Measurements from ENCODE around the gene HAND2. TPM values are rescaled to one million over a fixed set of nuclear protein-coding genes. Genes with fewer than 3 reads are reported as not detected.

Gene HAND2
- total RNA-seq, 4 donors from 2014 or later: 0.31 to 3.8 (median 1.8) TPM

DNA sequence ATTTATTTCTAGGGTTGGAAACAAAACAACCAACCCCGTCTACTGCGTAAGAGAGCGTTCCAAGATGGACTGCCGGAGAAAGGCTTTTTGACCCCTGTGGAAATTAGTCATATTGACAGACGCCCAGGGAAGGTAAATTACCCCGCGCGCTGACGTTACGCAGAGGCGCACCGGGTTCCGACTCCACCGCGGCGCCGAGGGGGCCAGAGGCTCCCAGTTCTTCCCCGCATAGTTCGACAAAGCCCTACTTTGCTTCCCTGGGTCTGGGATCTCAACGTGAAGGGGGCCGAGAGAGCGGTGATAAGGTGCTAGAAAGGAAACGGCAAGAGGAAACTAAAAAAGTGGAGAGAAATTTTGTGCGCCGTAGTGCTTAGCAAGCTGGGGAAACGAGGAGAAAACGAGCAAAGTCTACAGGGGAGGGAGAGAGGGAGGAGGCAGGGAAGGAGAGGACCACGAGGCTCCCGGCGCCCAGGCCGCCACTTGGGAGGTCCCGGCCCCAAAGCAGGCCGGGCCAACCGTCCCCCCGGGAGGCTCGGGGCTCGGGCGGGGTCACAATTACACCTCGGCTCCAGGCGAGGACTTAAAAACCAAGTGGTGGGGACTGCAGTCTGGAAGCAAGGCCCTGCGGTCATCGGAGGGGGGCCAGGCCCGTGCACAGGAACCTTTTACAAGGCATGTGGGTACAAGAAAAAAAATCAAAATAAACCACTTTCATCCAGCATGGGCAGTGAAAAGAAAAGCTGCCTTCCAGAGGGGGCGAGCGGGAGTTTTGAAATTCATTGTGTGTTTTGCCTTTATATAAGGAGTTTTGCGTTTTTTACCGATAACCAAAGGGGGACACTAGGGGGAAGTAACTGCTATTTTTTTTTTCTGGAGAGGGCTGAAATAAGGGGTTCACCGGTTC is 13.2 kb downstream of the HAND2 start:
- no peak for DNase-seq
- Histone ChIP-seq H3K4me1 (peaks cover 0 to 40% (median 25%) of the 10 kb centered on the region in 3 donors), H3K36me3 (no peaks in the 10 kb centered on the region), H3K27ac (no peak overlapping the region), H3K27me3 (peaks cover 21 to 100% (median 54%) of the 10 kb centered on the region in 4 donors), H3K4me3 (peak overlapping the region in 1 of 4 donors; percentile 23), H3K9me3 (no peaks in the 10 kb centered on the region)
- intact Hi-C loops (cut with DNase I): no loop called here
- TF ChIP-seq, protein P1, sequence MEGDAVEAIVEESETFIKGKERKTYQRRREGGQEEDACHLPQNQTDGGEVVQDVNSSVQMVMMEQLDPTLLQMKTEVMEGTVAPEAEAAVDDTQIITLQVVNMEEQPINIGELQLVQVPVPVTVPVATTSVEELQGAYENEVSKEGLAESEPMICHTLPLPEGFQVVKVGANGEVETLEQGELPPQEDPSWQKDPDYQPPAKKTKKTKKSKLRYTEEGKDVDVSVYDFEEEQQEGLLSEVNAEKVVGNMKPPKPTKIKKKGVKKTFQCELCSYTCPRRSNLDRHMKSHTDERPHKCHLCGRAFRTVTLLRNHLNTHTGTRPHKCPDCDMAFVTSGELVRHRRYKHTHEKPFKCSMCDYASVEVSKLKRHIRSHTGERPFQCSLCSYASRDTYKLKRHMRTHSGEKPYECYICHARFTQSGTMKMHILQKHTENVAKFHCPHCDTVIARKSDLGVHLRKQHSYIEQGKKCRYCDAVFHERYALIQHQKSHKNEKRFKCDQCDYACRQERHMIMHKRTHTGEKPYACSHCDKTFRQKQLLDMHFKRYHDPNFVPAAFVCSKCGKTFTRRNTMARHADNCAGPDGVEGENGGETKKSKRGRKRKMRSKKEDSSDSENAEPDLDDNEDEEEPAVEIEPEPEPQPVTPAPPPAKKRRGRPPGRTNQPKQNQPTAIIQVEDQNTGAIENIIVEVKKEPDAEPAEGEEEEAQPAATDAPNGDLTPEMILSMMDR (IDR thresholded peaks at IDR 0.05): no peak
- TF ChIP-seq POLR2A (IDR thresholded peaks at IDR 0.05): no peak
- 8 to 18% methylated on average over 41 to 48 of the region's 48 CpGs for WGBS, 2 donors

DNA sequence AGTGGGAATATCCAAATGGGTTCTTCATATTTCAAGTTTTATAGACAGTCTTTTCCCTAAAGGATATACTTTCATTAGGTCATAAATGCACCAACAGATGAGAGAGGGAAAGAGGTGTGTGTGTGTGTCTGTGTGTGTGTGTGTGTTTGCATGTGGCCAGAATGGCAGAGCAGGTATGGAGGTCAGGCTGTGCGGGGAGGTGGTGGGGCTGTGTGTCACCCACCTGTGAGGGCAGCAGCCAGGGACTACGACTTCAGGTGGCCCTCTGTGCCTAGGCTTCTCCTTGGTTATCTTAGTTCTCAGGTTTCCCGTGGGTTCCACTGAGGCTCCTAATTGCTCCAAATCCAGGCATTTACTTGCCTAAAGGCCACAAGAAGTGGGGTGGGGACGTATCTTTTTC is 14.6 kb downstream of the HAND2 start:
- Histone ChIP-seq H3K9me3 (no peaks in the 10 kb centered on the region), H3K27ac (no peak overlapping the region), H3K36me3 (no peaks in the 10 kb centered on the region), H3K4me1 (peaks cover 0 to 32% (median 18%) of the 10 kb centered on the region in 3 donors), H3K27me3 (peaks cover 16 to 100% (median 44%) of the 10 kb centered on the region in 4 donors), H3K4me3 (no peak overlapping the region)
- TF ChIP-seq, protein P1 (IDR thresholded peaks at IDR 0.05): no peak
- no peak for TF ChIP-seq POLR2A (IDR thresholded peaks at IDR 0.05)
- WGBS, 2 donors: 27 to 50% methylated on average over 3 to 4 of the region's 4 CpGs
- intact Hi-C loops (cut with DNase I): no loop called here
- no peak for DNase-seq

DNA sequence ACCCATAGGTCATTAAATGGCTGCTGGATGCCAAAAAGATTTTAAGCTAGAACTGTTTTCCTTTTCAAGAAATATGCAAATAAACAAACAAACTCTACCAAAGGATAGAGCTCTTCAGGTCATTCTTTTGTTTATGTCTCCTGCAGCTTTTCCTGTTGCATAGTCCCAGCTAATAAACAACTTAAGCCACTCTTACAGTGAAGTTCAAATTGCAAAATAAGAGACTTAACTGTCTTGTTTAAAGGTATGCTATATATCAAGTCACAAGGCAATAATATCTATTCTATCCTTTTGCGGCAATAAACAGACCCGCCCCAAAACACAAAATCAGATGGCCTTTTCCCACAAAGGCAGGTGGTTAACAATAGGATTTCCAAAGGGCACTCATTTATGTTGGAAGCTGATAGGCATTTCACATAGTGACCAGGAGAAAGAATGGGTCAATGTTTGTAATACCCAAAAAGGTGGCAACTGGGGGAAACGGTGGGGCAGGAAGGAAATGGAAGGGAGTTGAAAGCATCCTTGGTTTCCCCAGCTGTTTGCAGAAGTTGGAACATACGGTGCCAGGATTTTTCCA is 15.3 kb downstream of the HAND2 start:
- intact Hi-C loops (cut with DNase I): no loop called here

DNA sequence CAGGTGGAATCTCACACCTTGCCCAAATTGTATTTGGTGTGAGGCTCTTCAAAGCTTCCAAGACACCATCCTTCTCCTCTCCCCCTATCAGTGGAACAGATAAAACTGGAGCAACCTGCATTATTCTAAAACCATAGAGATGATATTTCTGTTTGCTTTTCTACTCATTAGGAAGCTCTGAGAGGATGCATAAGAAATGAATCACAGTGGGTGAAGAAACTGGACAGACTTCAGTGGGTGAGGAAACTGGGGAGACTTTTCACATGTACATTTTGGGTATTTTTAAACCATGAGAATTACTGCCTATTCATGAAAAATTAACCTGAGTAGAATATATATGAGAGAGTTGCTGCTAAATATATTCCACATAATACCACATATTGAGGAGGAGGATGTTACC is 16.4 kb downstream of the HAND2 start:
- no peak for DNase-seq
- TF ChIP-seq, protein P1 (IDR thresholded peaks at IDR 0.05): no peak
- no peak for TF ChIP-seq POLR2A (IDR thresholded peaks at IDR 0.05)
- Histone ChIP-seq H3K36me3 (no peaks in the 10 kb centered on the region), H3K27me3 (peaks cover 20 to 100% (median 38%) of the 10 kb centered on the region in 4 donors), H3K9me3 (peaks cover 0 to 7% (median 0%) of the 10 kb centered on the region in 3 donors), H3K4me3 (no peak overlapping the region), H3K27ac (no peak overlapping the region), H3K4me1 (peaks cover 0 to 37% (median 15%) of the 10 kb centered on the region in 3 donors)
- intact Hi-C loops (cut with DNase I): no loop called here

More for the DNA sequence above, 15.3 kb downstream of the HAND2 start:
- peaks cover 16 to 100% (median 42%) of the 10 kb centered on the region in 4 donors for H3K27me3 ChIP-seq
- H3K27ac ChIP-seq: no peak overlapping the region
- no peak overlapping the region for H3K4me3 ChIP-seq
- no peaks in the 10 kb centered on the region for H3K9me3 ChIP-seq
- DNase-seq: no peak
- H3K36me3 ChIP-seq: no peaks in the 10 kb centered on the region
- WGBS, 2 donors: 24 to 27% methylated on average over 4 of the region's 4 CpGs
- TF ChIP-seq, protein P1 (IDR thresholded peaks at IDR 0.05): no peak
- no peak for TF ChIP-seq POLR2A (IDR thresholded peaks at IDR 0.05)
- peaks cover 0 to 33% (median 18%) of the 10 kb centered on the region in 3 donors for H3K4me1 ChIP-seq
